Lung (tissue), 12 donors: ENCODE results near the gene RBM44. TPM values are rescaled to one million over a fixed set of nuclear protein-coding genes. Genes with fewer than 3 reads are reported as not detected.
A peak's percentile ranks its signal among the peaks of the same experiment; 100 is the strongest.

Source experiments
- ATAC-seq: fragments of 200-7000 bp; cut with Tn5 transposase; one replicate; pipeline ENCODE4 v1.9.1; 2020; ENCODE audit warnings: moderate number of reproducible peaks; ENCODE audit not compliant: insufficient read depth, low FRiP score
- DNase-seq, 3 donors: peaks; one replicate each; pipeline ENCODE4 v3.0.0-alpha.2; 2013 to 2017
- H3K27ac ChIP-seq, 2 donors: one replicate each; pipeline ENCODE4 v1.5.1; 2013; ENCODE audit warnings: mild to moderate bottlenecking in 2 of 2, moderate library complexity in 2 of 2, control low read depth in 1 of 2, inconsistent platforms in 1 of 2, low read depth in 1 of 2, low read length in 1 of 2
- H3K27me3 ChIP-seq, 3 donors: one replicate each; pipeline ENCODE4 v1.5.1; 2013; ENCODE audit warnings: low read length in 2 of 3; ENCODE audit not compliant: control insufficient read depth in 3 of 3, insufficient read depth in 3 of 3
- H3K36me3 ChIP-seq, 4 donors: one replicate each; pipeline ENCODE4 v1.5.1; 2013; ENCODE audit warnings: low read length in 4 of 4, mild to moderate bottlenecking in 1 of 4, moderate library complexity in 1 of 4; ENCODE audit not compliant: control insufficient read depth in 4 of 4, insufficient read depth in 4 of 4
- H3K4me1 ChIP-seq, 5 donors: one replicate each; pipeline ENCODE4 v1.5.1; 2013; ENCODE audit warnings: low read length in 5 of 5, mild to moderate bottlenecking in 2 of 5, moderate library complexity in 1 of 5; ENCODE audit not compliant: control insufficient read depth in 5 of 5, insufficient read depth in 5 of 5
- H3K4me3 ChIP-seq: one replicate; pipeline ENCODE4 v1.5.1; 2013; ENCODE audit warnings: mild to moderate bottlenecking, control low read depth, moderate library complexity
- H3K9ac ChIP-seq, 2 donors: one replicate each; pipeline ENCODE4 v1.5.1; 2013; ENCODE audit warnings: low read length in 2 of 2, control low read depth in 1 of 2; ENCODE audit not compliant: insufficient read depth in 1 of 2
- H3K9me3 ChIP-seq, 4 donors: one replicate each; pipeline ENCODE4 v1.5.1; 2013; ENCODE audit warnings: low read length in 3 of 4, mild to moderate bottlenecking in 1 of 4, moderate library complexity in 1 of 4; ENCODE audit not compliant: control insufficient read depth in 4 of 4, insufficient read depth in 3 of 4
- WGBS, 2 donors: extraction: QIAGEN DNeasy Blood & Tissue Kit; methylation state at CpG; one replicate each; pipeline ENCODE4 v1.1.7; 2013; 5-methylcytosine and 5-hydroxymethylcytosine counted together
- polyA plus RNA-seq, 2 donors: library from polyadenylated mRNA; stranded (reverse); fragments of 200-250 nt; gene quantifications; one replicate each; pipeline ENCODE4 v1.2.1, GENCODE V29; 2013
- total RNA-seq, 2 donors: library from RNA; depleted of rRNA in 1 of 2; stranded (reverse); fragments of >200 nt in 1 of 2; gene quantifications; one replicate each; pipeline ENCODE4 v1.2.1, GENCODE V29; 2014 to 2021
- TF ChIP-seq, protein P1 (sequence below): IDR thresholded peaks from 2 replicates; pipeline ENCODE4 v1.5.1; 2012; ENCODE audit warnings: mild to moderate bottlenecking; ENCODE audit errors: control extremely low read depth, extremely low read depth
- donor health status: control.
- donor health status: control.
- donor health status: Bipolar disorder and iron deficiency.
- donor health status: healthy.
- donor health status: DM: yes; HTN: yes; CAD: no.

The RBM44 gene
- total and polyA plus RNA-seq, 4 donors: 0.26 to 4.0 (median 0.88) TPM

DNA sequence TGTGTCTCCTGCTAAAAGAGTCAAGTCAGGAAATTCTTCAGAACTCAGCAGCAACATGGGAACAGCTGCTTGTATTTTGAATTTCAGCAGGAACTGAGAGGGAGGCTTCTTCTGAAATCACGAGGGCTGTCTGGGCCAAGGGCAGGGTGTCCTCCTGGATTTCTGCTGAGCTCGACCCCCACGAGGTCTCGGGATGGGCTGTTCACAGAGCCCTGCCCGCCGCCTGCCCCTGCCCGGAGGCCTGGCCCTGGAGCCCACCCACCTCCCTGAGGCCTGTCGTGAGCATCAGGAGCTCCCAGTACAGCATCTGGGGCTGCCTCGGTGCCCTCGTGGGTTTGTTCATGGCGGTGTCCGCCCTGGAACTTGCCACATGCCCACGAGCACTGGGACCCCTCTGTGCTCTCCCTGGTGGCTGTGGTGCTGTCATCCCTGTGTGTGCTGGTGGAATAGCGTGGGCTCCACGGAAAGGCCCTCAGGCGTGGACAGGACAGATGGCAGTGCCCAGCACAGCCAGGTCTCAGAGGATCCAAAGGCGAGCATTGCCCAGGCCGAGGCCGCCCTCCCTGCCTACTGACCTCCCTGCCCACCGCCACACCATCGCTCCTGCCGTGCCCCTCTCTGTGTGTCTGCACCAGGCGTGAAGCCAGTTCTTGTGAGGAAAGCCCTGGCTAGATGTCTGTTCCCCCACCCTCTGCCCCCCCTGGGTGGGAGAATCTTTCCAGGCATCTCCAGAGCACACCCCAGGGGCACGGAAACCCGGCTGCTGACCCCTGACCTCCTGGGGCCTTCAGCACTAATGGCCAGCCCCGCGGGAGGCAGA lies 86.7 kb downstream of the RBM44 start:
- Histone ChIP-seq H3K36me3 (peaks cover 0 to 3% (median 0%) of the 10 kb centered on the region in 4 donors), H3K4me3 (no peak overlapping the region), H3K9me3 (no peaks in the 10 kb centered on the region), H3K4me1 (peaks cover 0 to 16% (median 2%) of the 10 kb centered on the region in 5 donors), H3K27ac (peak overlapping the region; percentile 17 to 91), H3K27me3 (no peaks in the 10 kb centered on the region), H3K9ac (no peak overlapping the region)
- DNase-seq (peak in 2 of 3 donors; percentile 55 to 72), ATAC-seq (no peak)
- TF ChIP-seq, protein P1, sequence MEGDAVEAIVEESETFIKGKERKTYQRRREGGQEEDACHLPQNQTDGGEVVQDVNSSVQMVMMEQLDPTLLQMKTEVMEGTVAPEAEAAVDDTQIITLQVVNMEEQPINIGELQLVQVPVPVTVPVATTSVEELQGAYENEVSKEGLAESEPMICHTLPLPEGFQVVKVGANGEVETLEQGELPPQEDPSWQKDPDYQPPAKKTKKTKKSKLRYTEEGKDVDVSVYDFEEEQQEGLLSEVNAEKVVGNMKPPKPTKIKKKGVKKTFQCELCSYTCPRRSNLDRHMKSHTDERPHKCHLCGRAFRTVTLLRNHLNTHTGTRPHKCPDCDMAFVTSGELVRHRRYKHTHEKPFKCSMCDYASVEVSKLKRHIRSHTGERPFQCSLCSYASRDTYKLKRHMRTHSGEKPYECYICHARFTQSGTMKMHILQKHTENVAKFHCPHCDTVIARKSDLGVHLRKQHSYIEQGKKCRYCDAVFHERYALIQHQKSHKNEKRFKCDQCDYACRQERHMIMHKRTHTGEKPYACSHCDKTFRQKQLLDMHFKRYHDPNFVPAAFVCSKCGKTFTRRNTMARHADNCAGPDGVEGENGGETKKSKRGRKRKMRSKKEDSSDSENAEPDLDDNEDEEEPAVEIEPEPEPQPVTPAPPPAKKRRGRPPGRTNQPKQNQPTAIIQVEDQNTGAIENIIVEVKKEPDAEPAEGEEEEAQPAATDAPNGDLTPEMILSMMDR: no peak
- WGBS, 2 donors: 83 to 92% methylated on average over 27 of the region's 27 CpGs

DNA sequence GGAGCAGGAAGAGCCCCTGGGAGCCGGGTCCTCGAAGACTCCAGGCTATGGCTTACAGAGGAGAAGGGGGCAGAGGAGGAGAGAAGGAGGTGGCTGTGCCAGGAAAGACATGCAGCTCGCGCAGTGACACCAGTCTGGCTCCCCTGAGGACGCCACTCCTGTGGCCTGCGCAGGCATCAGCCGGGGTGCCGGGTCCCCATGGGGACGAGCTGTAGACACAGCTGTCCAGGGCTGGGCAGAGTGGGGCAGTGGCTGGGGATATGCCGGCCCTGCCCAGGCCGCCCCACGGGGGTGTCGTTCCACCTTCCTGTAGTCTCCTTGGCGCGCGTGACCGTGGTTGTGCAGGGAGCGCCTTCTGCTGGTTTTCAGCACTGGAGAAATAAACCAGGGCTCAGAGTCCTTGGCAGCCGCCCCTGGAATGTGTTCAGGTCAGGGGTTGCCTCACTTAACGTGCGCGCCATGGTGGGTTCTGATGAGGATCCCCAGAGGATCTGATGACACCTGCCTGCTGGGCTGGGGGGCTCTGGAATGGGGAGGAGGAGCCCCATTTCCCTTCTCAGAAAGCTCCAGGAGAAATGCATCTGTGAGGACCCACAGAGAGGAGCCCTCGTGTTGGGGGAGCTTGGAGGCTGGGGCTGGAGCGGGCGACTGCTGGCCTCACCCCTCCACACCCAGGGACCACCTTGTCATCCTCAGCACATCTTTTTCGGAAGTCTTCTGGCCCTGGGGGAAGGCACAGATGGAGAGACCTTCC lies 87.5 kb downstream of the RBM44 start:
- TF ChIP-seq, protein P1: no peak
- no peaks in the 10 kb centered on the region for H3K27me3 ChIP-seq
- H3K4me3 ChIP-seq: no peak overlapping the region
- WGBS, 2 donors: 86 to 90% methylated on average over 24 to 26 of the region's 26 CpGs
- no peak overlapping the region for H3K9ac ChIP-seq
- H3K27ac ChIP-seq: peak overlapping the region in 1 of 2 donors; percentile 91
- no peak for ATAC-seq
- DNase-seq: peak in 1 of 3 donors; percentile 20
- peaks cover 0 to 16% (median 2%) of the 10 kb centered on the region in 5 donors for H3K4me1 ChIP-seq
- H3K36me3 ChIP-seq: peaks cover 0 to 3% (median 0%) of the 10 kb centered on the region in 4 donors
- H3K9me3 ChIP-seq: no peaks in the 10 kb centered on the region

DNA sequence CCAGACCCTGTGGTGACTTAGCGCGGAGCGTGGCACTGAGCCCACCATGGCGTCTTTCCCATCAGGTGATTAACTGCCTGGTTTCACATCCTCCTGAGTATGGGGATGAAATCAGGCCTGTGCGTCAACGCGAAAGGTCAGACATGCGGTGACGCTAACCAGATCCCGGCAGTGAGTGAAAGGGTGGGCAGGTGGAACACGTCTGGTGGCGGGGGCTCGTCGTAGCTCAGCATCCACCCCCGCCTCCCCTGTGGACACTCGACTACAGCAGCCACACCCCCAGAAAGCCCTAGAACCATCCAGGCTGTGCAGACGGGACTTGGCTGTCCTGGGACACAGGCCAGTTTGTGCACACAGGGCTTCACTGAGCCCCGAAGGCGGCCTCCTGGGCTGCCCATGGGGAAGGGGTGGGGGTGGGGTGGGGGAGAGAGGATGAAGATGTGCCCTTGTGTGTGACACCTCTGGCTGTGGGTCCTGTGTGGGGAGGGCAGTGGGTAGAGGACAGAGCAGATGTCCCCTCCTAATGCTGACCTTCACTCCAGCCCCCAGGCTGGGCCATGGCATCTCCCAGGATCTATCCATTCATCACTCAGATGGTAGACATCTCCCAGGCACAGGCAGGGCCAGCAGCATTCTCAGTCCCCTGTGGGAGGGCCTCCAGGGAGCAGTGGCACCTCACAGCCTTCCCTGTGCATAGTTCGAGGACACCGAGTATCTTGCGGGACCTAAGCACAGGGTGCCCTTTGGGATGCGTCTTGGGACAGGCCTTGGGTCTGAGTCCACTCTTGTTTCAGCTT lies 88.3 kb downstream of the RBM44 start:
- 86 to 90% methylated on average over 23 of the region's 23 CpGs for WGBS, 2 donors
- Histone ChIP-seq H3K27me3 (no peaks in the 10 kb centered on the region), H3K9me3 (no peaks in the 10 kb centered on the region), H3K9ac (no peak overlapping the region), H3K4me1 (peaks cover 0 to 16% (median 2%) of the 10 kb centered on the region in 5 donors), H3K4me3 (no peak overlapping the region), H3K27ac (peak overlapping the region in 1 of 2 donors; percentile 91), H3K36me3 (peaks cover 0 to 2% (median 0%) of the 10 kb centered on the region in 4 donors)
- TF ChIP-seq, protein P1: no peak
- ATAC-seq: no peak
- peak in 2 of 3 donors; percentile 16 to 18 for DNase-seq
